Omental fat pad (tissue), 4 donors: ENCODE results near the gene OR2A2. TPM values are rescaled to one million over a fixed set of nuclear protein-coding genes. Genes with fewer than 3 reads are reported as not detected.

Experiments
- small RNA-seq: library from RNA; depleted of rRNA; stranded (forward); fragments of <200 nt; gene quantifications from one replicate; pipeline ENCODE3, GENCODE V24; 2016
- total RNA-seq, 4 donors: library from RNA; depleted of rRNA; stranded (reverse); fragments of >200 nt; gene quantifications; one replicate each; pipeline ENCODE4 v1.1.0, GENCODE V29; 2016

Gene OR2A2
- total RNA-seq, 4 donors from 2014 or later: not detected

Small RNA genes lying within 50 kb of the gene (small RNA-seq; reads per million reads assigned to genes)
- gene OR2A41P: not detected

Other genes with a start within 250 kb of the OR2A2 start
- gene TCAF1, start 207.4 kb upstream of the OR2A2 start, total RNA-seq: 10 to 100 TPM; 29.3 to 67.4 (median 56.3) TPM
- not detected for gene OR2F2, start 174.3 kb upstream of the OR2A2 start, total RNA-seq
- not detected for gene OR2F1, start 154.7 kb upstream of the OR2A2 start, total RNA-seq
- gene OR6B1, start 109.3 kb upstream of the OR2A2 start, total RNA-seq: not detected
- not detected for gene OR2A5, start 60.6 kb upstream of the OR2A2 start, total RNA-seq
- gene OR2A25, start 39.8 kb upstream of the OR2A2 start, total RNA-seq: not detected
- gene OR2A12, start 23.3 kb upstream of the OR2A2 start, total RNA-seq: not detected
- not detected for gene OR2A14, start 13.6 kb downstream of the OR2A2 start, total RNA-seq
- gene CTAGE4, start 73.9 kb downstream of the OR2A2 start, total RNA-seq: 1 to 10 TPM in 3 of 4 donors, not detected in 1; 1.8 to 6.7 (median 2.3) TPM
- gene ARHGEF35, start 86.2 kb downstream of the OR2A2 start, total RNA-seq: 1 to 10 TPM; 2.8 to 6.7 (median 4.1) TPM
- gene OR2A42, start 130.0 kb downstream of the OR2A2 start, total RNA-seq: 1 to 10 TPM in 1 of 4 donors, not detected in 3; 1.0 TPM
- gene OR2A7, start 155.2 kb downstream of the OR2A2 start, total RNA-seq: 10 to 100 TPM in 1 of 4 donors, 1 to 10 TPM in 3; 3.1 to 16.9 (median 4.1) TPM
- gene CTAGE8, start 159.7 kb downstream of the OR2A2 start, total RNA-seq: 1 to 10 TPM in 1 of 4 donors, under 1 TPM in 3; 0.32 to 1.3 (median 0.56) TPM
- under 1 TPM in 2 of 4 donors, not detected in 2; 0.09 to 0.95 TPM for gene OR2A1, start 202.8 kb downstream of the OR2A2 start, total RNA-seq
- gene ARHGEF5, start 245.8 kb downstream of the OR2A2 start, total RNA-seq: 10 to 100 TPM in 2 of 4 donors, 1 to 10 TPM in 2; 6.6 to 21.3 (median 9.7) TPM